Activated CD4-positive, alpha-beta T cell treated with anti-CD3 and anti-CD28 coated beads, Interleukin-2, amount 50 U/mL, for 1 hour (primary cell): ENCODE data around the gene SESN1.
"Not testable (repeated sequence)": the region's sequence is repeated elsewhere in the genome, so short reads cannot be mapped to it uniquely, and the experiment has no call there.

ENCODE experiments used
- DNase-seq: peaks from one replicate; pipeline ENCODE4 v3.0.0-alpha.2; 2020

Gene SESN1

GRCh38 chr6:109094416-109095035 is at the start of gene SESN1:
Gene SESN1 (minus strand): TSS chr6:109094846. CDS start chr6:109094073, 773 bp downstream.
- DNase-seq, result peak; percentile 78

- DNase-seq, result no peak
Observed at GRCh38 chr6:109143191-109143590, 48.5 kb upstream of the SESN1 start.

GRCh38 chr6:109142067-109142466 is 47.4 kb upstream of the SESN1 start:
- not testable (repeated sequence) for DNase-seq

- no peak for DNase-seq
Observed at GRCh38 chr6:109139109-109139508, 44.5 kb upstream of the SESN1 start.

DNA sequence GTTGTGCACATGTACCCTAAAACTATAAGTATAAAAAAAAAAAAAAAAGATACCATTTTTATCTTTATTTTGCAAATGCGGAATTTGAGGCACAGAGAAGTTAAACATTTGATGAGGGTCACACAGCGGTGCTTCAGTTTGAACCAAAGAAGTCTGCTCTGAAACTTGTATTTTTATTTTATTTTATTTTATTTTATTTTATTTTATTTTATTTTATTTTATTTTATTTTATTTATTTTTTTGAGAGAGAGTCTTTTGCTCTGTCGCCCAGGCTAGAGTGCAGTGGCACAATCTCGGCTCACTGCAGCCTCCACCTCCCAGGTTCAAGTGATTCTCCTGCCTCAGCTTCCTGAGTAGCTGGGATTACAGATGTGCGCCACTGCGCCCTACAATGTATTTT is 41.9 kb upstream of the SESN1 start:
- DNase-seq, result not testable (repeated sequence)

GRCh38 chr6:109136039-109136438 is 41.4 kb upstream of the SESN1 start:
- not testable (repeated sequence) for DNase-seq

GRCh38 chr6:109135600-109135999 is 41.0 kb upstream of the SESN1 start:
- DNase-seq, result not testable (repeated sequence)

- DNase-seq, result no peak
Observed at GRCh38 chr6:109130065-109130464, 35.4 kb upstream of the SESN1 start.

- DNase-seq, result no peak
Observed at GRCh38 chr6:109125504-109125903, 30.9 kb upstream of the SESN1 start.

GRCh38 chr6:109124219-109124618 is 29.6 kb upstream of the SESN1 start:
- no peak for DNase-seq

- no peak for DNase-seq
Observed at GRCh38 chr6:109121411-109121810, 26.8 kb upstream of the SESN1 start.

DNA sequence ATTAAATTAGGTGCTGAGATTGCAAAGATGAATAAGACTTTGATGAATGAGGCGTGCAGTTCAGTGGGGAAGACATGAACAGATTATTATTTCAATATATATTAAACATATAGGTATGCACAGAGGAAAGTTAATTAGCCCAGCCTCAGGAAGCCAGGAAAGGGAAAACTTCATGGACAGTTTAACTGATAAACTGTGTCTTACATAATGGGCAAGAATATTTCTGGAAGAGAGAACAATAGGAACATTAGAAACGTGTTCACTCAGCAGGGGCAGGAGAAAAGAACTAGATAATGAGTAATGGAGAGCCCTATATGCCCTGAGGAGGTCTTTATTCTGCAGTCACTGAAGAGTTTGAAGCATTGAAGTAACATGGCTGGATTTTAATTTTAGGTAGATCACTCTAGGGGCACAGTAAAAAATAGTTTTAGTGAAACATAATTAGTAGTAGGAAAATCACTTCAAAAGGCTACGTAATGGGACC is 24.3 kb upstream of the SESN1 start:
- no peak for DNase-seq

- DNase-seq, result no peak
Observed at GRCh38 chr6:109118337-109118736, 23.7 kb upstream of the SESN1 start.

DNA sequence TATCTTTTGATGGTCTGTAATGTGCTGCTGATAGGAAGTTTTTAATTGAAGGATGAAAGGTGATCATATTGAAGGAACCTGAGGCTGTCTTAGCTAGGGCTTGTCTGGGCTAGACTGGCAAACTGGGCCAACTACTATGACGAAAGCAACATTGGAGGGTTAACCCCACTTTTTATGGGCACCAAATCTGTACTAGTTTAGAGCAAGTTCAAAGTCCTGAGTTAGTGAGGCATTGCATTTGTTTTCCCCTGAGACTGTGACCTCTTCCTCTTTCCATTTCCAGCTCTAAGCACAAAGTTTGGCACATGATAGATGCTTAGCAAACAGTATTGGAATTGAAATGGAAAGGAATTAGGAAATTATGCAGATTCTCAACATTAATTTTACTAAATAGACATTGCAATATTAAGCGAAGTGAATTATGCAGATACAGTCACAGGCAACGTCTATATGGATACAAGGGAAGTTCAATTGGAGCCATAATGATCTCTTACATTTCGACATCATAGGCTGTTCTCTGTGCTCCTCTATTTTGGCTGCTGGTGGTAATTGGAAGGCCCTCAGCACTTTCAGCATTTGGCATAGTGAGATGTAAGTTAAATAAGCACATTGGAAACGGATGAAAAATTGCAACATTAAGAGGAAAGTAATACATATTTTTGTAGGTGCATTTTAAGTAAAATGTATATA is 22.8 kb upstream of the SESN1 start:
- no peak for DNase-seq

DNA sequence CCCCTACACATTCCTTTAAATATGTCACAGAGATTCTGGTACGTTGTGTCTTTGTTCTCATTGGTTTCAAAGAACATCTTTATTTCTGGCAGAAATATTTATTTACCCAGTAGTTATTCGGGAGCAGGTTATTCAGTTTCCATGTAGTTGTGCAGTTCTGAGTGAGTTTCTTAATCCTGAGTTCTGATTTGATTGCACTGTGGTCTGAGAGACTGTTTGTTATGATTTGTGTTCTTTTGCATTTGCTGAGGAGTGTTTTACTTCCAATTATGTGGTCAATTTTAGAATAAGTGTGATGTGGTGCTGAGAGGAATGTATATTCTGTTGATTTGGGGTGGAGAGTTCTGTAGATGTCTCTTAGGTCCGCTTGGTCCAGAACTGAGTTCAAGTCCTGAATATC is 18.0 kb upstream of the SESN1 start:
- not testable (repeated sequence) for DNase-seq

GRCh38 chr6:109109663-109110062 is 15.0 kb upstream of the SESN1 start:
- not testable (repeated sequence) for DNase-seq

DNA sequence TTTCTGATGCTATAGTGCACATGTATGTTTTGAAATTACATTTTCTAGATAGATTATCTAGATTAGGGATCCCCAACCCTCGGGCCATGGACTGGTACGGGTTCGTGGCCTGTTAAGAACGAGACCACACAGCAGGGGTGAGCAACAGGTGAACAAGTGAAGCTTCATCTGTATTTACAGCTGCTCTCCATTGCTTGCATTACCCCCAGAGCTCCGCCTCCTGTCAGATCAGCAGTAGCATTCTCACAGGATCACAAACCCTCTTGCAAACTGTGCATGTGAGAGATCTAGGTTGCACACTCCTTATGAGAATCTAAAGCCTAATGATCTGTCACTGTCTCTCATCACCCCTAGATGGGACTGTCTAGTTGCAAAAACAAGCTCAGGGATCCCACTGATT is 11.0 kb upstream of the SESN1 start:
- DNase-seq, result no peak

- DNase-seq, result no peak
Observed at GRCh38 chr6:109104512-109104911, 9.9 kb upstream of the SESN1 start.

GRCh38 chr6:109103942-109104341 is 9.3 kb upstream of the SESN1 start:
- DNase-seq, result no peak

- no peak for DNase-seq
Observed at GRCh38 chr6:109102762-109103161, 8.1 kb upstream of the SESN1 start.

GRCh38 chr6:109097661-109098060 is 3.0 kb upstream of the SESN1 start:
- no peak for DNase-seq

DNA sequence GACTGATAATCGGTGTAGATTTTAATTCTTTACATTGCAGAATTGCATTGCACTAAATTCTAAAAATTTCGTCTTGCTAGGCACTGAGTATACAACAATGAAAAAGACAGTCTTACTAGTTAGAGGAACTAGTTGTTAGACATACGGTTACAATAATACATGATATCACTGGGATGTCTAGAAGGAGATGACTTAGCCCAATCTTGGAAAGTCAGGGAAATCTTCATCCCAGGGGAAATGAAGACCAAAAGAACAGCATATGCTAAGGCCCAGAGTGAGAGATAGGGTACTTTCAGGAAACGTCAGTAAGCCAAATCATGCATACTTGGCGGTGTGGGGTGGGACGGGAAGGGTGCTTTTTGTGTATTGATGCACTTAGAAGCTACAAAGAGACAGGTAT is 1.6 kb upstream of the SESN1 start:
- DNase-seq, result no peak

DNA sequence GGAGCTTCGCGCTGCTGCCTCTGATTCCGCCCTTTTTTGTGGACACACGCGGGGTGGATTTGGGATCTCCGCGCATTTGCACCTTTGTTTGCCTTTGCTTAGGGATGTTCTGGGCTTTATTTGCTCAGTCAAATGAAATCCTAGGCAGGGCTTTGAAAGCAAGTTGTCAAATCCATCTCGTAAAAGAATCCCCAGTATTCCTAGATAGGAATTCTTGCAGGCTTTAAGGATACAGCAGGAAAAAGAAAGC is 1.1 kb upstream of the SESN1 start:
- no peak for DNase-seq

GRCh38 chr6:109095036-109095834 is 589 bp upstream of the SESN1 start, which contains the start of gene CEP57L1:
Gene CEP57L1 (plus strand): TSS chr6:109095507. CDS start chr6:109145222, 49,715 bp downstream.
- DNase-seq, result peak; percentile 94
